Esophagus squamous epithelium (tissue), 4 donors: ENCODE measurements around the gene TNFRSF14.

ENCODE experiments used
- CTCF ChIP-seq, 6 experiments: fragments of 450-650 bp in 4 of 6; fragments of 200-600 bp in 2 of 6; sonication (generic) in 2 of 6; IDR thresholded peaks; one replicate each; pipeline ENCODE4 v1.5.1; 2016 to 2019; ENCODE audit warnings: antibody characterized with exemption in 6 of 6, mild to moderate bottlenecking in 4 of 6, moderate library complexity in 4 of 6
- POLR2A ChIP-seq, 4 donors: fragments of 450-650 bp; IDR thresholded peaks; one replicate each; pipeline ENCODE4 v1.6.1; 2017; ENCODE audit warnings: antibody characterized with exemption in 4 of 4, mild to moderate bottlenecking in 4 of 4, moderate library complexity in 3 of 4

- TF ChIP-seq CTCF (IDR thresholded peaks at IDR 0.05) (no peak), POLR2A (IDR thresholded peaks at IDR 0.05) (no peak)
These were observed 7.0 kb downstream of the TNFRSF14 start for GRCh38 chr1:2563205-2563604.
